ENCODE data around the gene PLN.

PLN gene

DNA sequence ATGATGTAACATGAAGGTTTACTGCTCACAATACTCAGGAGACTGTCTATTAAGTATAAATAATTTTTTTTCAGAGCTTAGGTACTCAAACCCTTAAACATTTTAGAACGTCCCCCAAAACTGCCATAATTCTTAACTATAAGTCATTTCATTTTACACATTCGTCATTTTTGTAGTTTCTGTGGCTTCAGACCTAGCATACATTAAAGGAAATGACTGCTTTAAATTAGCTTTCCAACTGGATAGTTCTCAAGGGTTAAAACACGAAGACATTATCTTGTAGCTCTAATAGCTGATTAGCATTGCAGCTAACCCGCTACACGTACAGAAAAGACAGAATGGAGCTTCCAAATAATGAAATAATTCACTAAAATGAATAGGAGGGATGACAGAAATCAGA lies 24.9 kb upstream of the PLN start:
- Histone ChIP-seq H4K20me1 (ENCODE audit: insufficient read depth, low read length) (0 out of 2 replicates have a peak, but pooled peaks cover 4% of the 10 kb centered on the region), H3K9me3 (ENCODE audit: insufficient read depth, low read length, severe bottlenecking) (no peaks in the 10 kb centered on the region), H3K36me3 (ENCODE audit: insufficient read depth, low read length) (peaks cover 33% of the 10 kb centered on the region), H3K4me2 (ENCODE audit: insufficient read depth, low read length) (no peak overlapping the region), H3K27me3 (ENCODE audit: insufficient read depth, low read length, poor library complexity) (no peaks in the 10 kb centered on the region), H3K9ac (ENCODE audit: low read depth, low read length) (no peak overlapping the region), H2AFZ (ENCODE audit: low read depth, low read length) (no peak overlapping the region), H3K4me1 (ENCODE audit: insufficient read depth, low read length) (no peaks in the 10 kb centered on the region), H3K79me2 (ENCODE audit: insufficient read depth, low read length) (peaks cover 40% of the 10 kb centered on the region), H3K4me3 (ENCODE audit: low read depth in 1 of 2, low read length in 2 of 2) (no peak overlapping the region), H3K27ac (ENCODE audit: low read length) (no peak overlapping the region)
- TF ChIP-seq, protein P1, sequence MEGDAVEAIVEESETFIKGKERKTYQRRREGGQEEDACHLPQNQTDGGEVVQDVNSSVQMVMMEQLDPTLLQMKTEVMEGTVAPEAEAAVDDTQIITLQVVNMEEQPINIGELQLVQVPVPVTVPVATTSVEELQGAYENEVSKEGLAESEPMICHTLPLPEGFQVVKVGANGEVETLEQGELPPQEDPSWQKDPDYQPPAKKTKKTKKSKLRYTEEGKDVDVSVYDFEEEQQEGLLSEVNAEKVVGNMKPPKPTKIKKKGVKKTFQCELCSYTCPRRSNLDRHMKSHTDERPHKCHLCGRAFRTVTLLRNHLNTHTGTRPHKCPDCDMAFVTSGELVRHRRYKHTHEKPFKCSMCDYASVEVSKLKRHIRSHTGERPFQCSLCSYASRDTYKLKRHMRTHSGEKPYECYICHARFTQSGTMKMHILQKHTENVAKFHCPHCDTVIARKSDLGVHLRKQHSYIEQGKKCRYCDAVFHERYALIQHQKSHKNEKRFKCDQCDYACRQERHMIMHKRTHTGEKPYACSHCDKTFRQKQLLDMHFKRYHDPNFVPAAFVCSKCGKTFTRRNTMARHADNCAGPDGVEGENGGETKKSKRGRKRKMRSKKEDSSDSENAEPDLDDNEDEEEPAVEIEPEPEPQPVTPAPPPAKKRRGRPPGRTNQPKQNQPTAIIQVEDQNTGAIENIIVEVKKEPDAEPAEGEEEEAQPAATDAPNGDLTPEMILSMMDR (IDR thresholded peaks at IDR 0.05; ENCODE audit: borderline replicate concordance, extremely low read depth, low read length, poor library complexity, severe bottlenecking) = no peak
- TF ChIP-seq EZH2 (IDR thresholded peaks at IDR 0.05; ENCODE audit: borderline replicate concordance, low read depth, low read length, severe bottlenecking) = no peak
- ATAC-seq (ENCODE audit: insufficient read depth, low read depth) = no peak
- DNase-seq = no peak

GRCh38 chr6:118524686-118525085 lies 23.4 kb upstream of the PLN start:
- H3K27ac ChIP-seq (ENCODE audit: low read length) = no peak overlapping the region
- no peak for TF ChIP-seq EZH2 (IDR thresholded peaks at IDR 0.05; ENCODE audit: borderline replicate concordance, low read depth, low read length, severe bottlenecking)
- TF ChIP-seq, protein P1 (IDR thresholded peaks at IDR 0.05; ENCODE audit: borderline replicate concordance, extremely low read depth, low read length, poor library complexity, severe bottlenecking) = no peak
- H3K4me1 ChIP-seq (ENCODE audit: insufficient read depth, low read length) = no peaks in the 10 kb centered on the region
- no peak for DNase-seq
- H4K20me1 ChIP-seq (ENCODE audit: insufficient read depth, low read length) = 0 out of 2 replicates have a peak, but pooled peaks cover 4% of the 10 kb centered on the region
- no peak overlapping the region for H3K4me2 ChIP-seq (ENCODE audit: insufficient read depth, low read length)
- no peaks in the 10 kb centered on the region for H3K9me3 ChIP-seq (ENCODE audit: insufficient read depth, low read length, severe bottlenecking)
- H3K79me2 ChIP-seq (ENCODE audit: insufficient read depth, low read length) = peaks cover 51% of the 10 kb centered on the region
- H3K4me3 ChIP-seq (ENCODE audit: low read depth in 1 of 2, low read length in 2 of 2) = no peak overlapping the region
- no peaks in the 10 kb centered on the region for H3K27me3 ChIP-seq (ENCODE audit: insufficient read depth, low read length, poor library complexity)
- no peak overlapping the region for H2AFZ ChIP-seq (ENCODE audit: low read depth, low read length)
- H3K9ac ChIP-seq (ENCODE audit: low read depth, low read length) = no peak overlapping the region
- peaks cover 25% of the 10 kb centered on the region for H3K36me3 ChIP-seq (ENCODE audit: insufficient read depth, low read length)
- ATAC-seq (ENCODE audit: insufficient read depth, low read depth) = no peak

GRCh38 chr6:118525913-118526780 lies 21.9 kb upstream of the PLN start:
- Histone ChIP-seq H2AFZ (ENCODE audit: low read depth, low read length) (no peak overlapping the region), H3K27me3 (ENCODE audit: insufficient read depth, low read length, poor library complexity) (no peaks in the 10 kb centered on the region), H3K36me3 (ENCODE audit: insufficient read depth, low read length) (peaks cover 20% of the 10 kb centered on the region), H3K79me2 (ENCODE audit: insufficient read depth, low read length) (peaks cover 61% of the 10 kb centered on the region), H3K4me3 (ENCODE audit: low read depth in 1 of 2, low read length in 2 of 2) (no peak overlapping the region), H3K9ac (ENCODE audit: low read depth, low read length) (no peak overlapping the region), H3K4me2 (ENCODE audit: insufficient read depth, low read length) (no peak overlapping the region), H3K4me1 (ENCODE audit: insufficient read depth, low read length) (no peaks in the 10 kb centered on the region), H4K20me1 (ENCODE audit: insufficient read depth, low read length) (0 out of 2 replicates have a peak, but pooled peaks cover 4% of the 10 kb centered on the region), H3K27ac (ENCODE audit: low read length) (no peak overlapping the region), H3K9me3 (ENCODE audit: insufficient read depth, low read length, severe bottlenecking) (no peaks in the 10 kb centered on the region)
- no peak for TF ChIP-seq EZH2 (IDR thresholded peaks at IDR 0.05; ENCODE audit: borderline replicate concordance, low read depth, low read length, severe bottlenecking)
- TF ChIP-seq, protein P1 (IDR thresholded peaks at IDR 0.05; ENCODE audit: borderline replicate concordance, extremely low read depth, low read length, poor library complexity, severe bottlenecking) = no peak
- DNase-seq = no peak
- ATAC-seq (ENCODE audit: insufficient read depth, low read depth) = no peak

All from DND-41 (cell line).